ENCODE data around the gene MSANTD4. TPM values are rescaled to one million over a fixed set of nuclear protein-coding genes. Genes with fewer than 3 reads are reported as not detected.

MSANTD4 gene
- total RNA-seq, 1 experiment from 2014 or later: 17.5 TPM

- H3K23ac ChIP-seq (ENCODE audit: insufficient read length, low read depth, low read length): no peak overlapping the region
- H3K9me3 ChIP-seq (ENCODE audit: control insufficient read depth, low read depth, low read length): no peaks in the 10 kb centered on the region
- no peak for DNase-seq
- H3K9me3 Mint-ChIP-seq: peaks cover 2 to 3% of the 10 kb centered on the region in 2 experiments; a peak in 3 of 5 replicates
- H4K5ac ChIP-seq (ENCODE audit: insufficient read length, low read depth, low read length): no peak overlapping the region
- no CpG with 5 or more reads among the region's 2 CpGs for WGBS (ENCODE audit: extremely low coverage, insufficient read length, low lambda C conversion rate)
- H3K36me3 Mint-ChIP-seq (ENCODE audit: insufficient read depth in 1 of 3, low read depth in 3 of 3): no peaks in the 10 kb centered on the region; a peak in 1 of 7 replicates
- H3K79me2 ChIP-seq (ENCODE audit: insufficient read depth, low read length): no peaks in the 10 kb centered on the region
- no peak for TF ChIP-seq CTCF (conservative IDR thresholded peaks at IDR 0.05)
- no peak overlapping the region for H2BK12ac ChIP-seq (ENCODE audit: insufficient read length, low read depth, low read length)
- no peak overlapping the region for H3K4me3 Mint-ChIP-seq
- no peak overlapping the region for H3K18ac ChIP-seq (ENCODE audit: insufficient read length, low read depth, low read length)
- H3T11ph ChIP-seq (ENCODE audit: low read length): no peak overlapping the region
- H4K8ac ChIP-seq (replicated peaks; ENCODE audit: insufficient read length, low read depth, low read length): no peak overlapping the region
- no peak overlapping the region for H2AK5ac ChIP-seq (ENCODE audit: insufficient read length, low read length)
- H3K23me2 ChIP-seq (ENCODE audit: insufficient read length, low read depth, low read length, poor library complexity, severe bottlenecking): no peaks in the 10 kb centered on the region
- no peaks in the 10 kb centered on the region for H3K4me1 ChIP-seq (ENCODE audit: insufficient read depth, low read length)
- no peak overlapping the region for H4K91ac ChIP-seq (ENCODE audit: insufficient read length, low read depth, low read length)
- no peaks in the 10 kb centered on the region for H3K27me3 ChIP-seq (ENCODE audit: insufficient read depth, low read length)
- H4K20me1 ChIP-seq (ENCODE audit: control insufficient read depth, insufficient read depth, insufficient read length): no peaks in the 10 kb centered on the region
- no peaks in the 10 kb centered on the region for H3K27me3 Mint-ChIP-seq (ENCODE audit: low read depth)
- no peak overlapping the region for H2AFZ ChIP-seq (ENCODE audit: low read length)
- H3K14ac ChIP-seq (ENCODE audit: insufficient read depth, low read length): no peak overlapping the region
- H2BK120ac ChIP-seq (ENCODE audit: low read depth, low read length, poor library complexity, severe bottlenecking): no peak overlapping the region
- H3K4me2 ChIP-seq (ENCODE audit: insufficient read depth, insufficient read length, low read length): no peak overlapping the region
- no peaks in the 10 kb centered on the region for H3K79me1 ChIP-seq (ENCODE audit: insufficient read depth, low read depth, low read length, poor library complexity, severe bottlenecking)
- no peak overlapping the region for H3K56ac ChIP-seq (ENCODE audit: insufficient read length, low read depth, low read length)
- H3K9ac ChIP-seq (ENCODE audit: extremely low read depth, insufficient read length, low read length): no peak overlapping the region
- H3K27ac Mint-ChIP-seq: no peak overlapping the region
- H3K4me1 Mint-ChIP-seq: peaks cover 3 to 6% of the 10 kb centered on the region in 2 experiments; a peak in 3 of 4 replicates
- no peak overlapping the region for H2BK5ac ChIP-seq (ENCODE audit: insufficient read length, low read length)
- H2BK15ac ChIP-seq (ENCODE audit: low read depth, low read length): no peak overlapping the region
- no peak overlapping the region for H3K4ac ChIP-seq (ENCODE audit: low read depth, low read length)
- H2BK20ac ChIP-seq (ENCODE audit: low read depth, low read length, poor library complexity, severe bottlenecking): no peak overlapping the region
- no peak overlapping the region for H3K27ac ChIP-seq (ENCODE audit: insufficient read length, low read depth, low read length)
Measured at GRCh38 chr11:106031202-106031810, 9.3 kb upstream of the MSANTD4 start.

Measured in H9 (cell line).